GM21528 (cell line): Measurements from ENCODE around the gene PCDHA10.

Experiments used
- ATAC-seq: cut with Tn5 transposase; IDR thresholded peaks from one replicate; pipeline ENCODE4 v1.9.1; 2021; ENCODE audit warnings: mild to moderate bottlenecking, moderate library complexity; ENCODE audit not compliant: unreplicated experiment, low FRiP score

Gene PCDHA10

DNA sequence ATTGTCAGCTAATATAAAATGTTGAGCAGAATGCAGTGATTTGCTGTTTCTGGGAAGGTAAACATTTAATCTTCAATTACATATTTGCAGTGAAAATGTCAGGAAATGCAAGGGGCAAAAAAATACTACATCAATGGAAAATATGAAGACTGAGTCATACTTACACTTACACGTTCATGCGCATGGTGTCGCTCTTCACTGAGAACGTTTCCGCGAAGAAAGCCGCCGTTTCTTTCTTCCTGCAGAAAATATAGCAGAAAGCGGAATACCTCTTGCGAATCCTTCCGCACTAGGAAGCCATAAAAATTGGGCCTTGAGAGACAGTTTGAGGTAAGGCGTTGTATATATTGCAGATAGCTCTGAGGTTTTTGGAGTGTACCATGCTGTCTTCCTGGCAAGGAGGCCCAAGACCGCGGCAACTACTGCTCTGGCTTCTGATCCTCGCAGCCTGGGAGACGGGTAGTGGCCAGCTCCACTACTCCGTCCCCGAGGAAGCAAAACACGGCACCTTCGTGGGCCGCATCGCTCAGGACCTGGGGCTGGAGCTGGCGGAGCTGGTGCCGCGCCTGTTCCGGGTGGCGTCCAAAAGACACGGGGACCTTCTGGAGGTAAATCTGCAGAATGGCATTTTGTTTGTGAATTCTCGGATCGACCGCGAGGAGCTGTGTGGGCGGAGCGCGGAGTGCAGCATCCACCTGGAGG, 26.3 kb downstream of the PCDHA10 start, which contains the start of gene PCDHA13:
TSS of gene PCDHA13 (plus strand) at position 236 of the 702 bp plus-strand sequence. CDS start at position 381, 145 bp downstream.
- no peak for ATAC-seq

- no peak for ATAC-seq
Observed at GRCh38 chr5:140882591-140882899, 26.8 kb downstream of the PCDHA10 start.

DNA sequence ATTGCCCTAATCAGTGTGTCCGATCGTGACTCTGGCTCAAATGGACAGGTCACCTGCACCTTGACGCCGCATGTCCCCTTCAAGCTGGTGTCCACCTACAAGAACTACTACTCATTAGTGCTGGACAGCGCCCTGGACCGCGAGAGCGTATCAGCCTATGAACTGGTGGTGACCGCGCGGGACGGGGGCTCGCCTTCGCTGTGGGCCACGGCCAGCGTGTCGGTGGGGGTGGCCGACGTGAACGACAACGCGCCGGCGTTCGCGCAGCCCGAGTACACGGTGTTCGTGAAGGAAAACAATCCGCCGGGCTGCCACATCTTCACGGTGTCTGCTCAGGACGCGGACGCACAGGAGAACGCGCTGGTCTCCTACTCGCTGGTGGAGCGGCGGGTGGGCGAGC, 27.7 kb downstream of the PCDHA10 start:
- ATAC-seq = no peak

- no peak for ATAC-seq
Observed at GRCh38 chr5:140883927-140884697, 28.4 kb downstream of the PCDHA10 start.

DNA sequence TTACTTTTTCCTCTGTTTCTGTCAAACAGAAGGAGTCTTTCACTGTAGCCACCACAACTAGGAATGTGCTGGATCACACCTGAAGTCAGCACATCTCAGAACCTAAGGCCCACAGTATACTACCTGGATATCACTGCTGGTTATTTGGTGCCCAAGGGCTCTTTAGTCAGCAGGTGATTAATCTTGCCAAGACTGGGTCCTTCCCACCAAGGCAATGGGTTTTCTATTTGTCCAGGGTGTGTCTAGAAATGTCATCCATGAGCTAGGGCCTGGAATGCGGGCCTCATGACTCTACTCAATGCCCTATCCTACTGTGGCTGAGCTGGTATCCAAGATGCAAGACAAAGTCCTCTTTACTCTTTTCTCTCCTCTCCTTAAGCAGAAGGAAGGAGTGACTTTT, 60.6 kb downstream of the PCDHA10 start:
- no peak for ATAC-seq
